CD4-positive, CD25-positive, alpha-beta regulatory T cell (primary cell): ENCODE data around the gene MEGF8. TPM values are rescaled to one million over a fixed set of nuclear protein-coding genes. Genes with fewer than 3 reads are reported as not detected.

Source experiments
- ATAC-seq, 2 donors: fragments of 150-1000 bp; cut with Tn5 transposase; one replicate each; pipeline ENCODE4 v1.10.0; 2021; ENCODE audit warnings: low read depth in 2 of 2, moderate number of reproducible peaks in 2 of 2, moderate library complexity in 1 of 2
- DNase-seq, 3 donors: peaks; one replicate each; pipeline versions ENCODE4 v3.0.0 to v3.0.0-alpha.2; 2012 to 2022; ENCODE audit warnings: mixed read lengths in 1 of 3
- H3K27ac ChIP-seq: one replicate; pipeline ENCODE4 v1.7.0; 2013; ENCODE audit warnings: mild to moderate bottlenecking, low read length; ENCODE audit not compliant: insufficient read depth, poor library complexity, severe bottlenecking
- H3K27me3 ChIP-seq: one replicate; pipeline ENCODE4 v1.7.0; 2013; ENCODE audit warnings: low read length; ENCODE audit not compliant: control insufficient read depth, insufficient read depth
- H3K36me3 ChIP-seq: one replicate; pipeline ENCODE4 v1.7.0; 2013; ENCODE audit warnings: mild to moderate bottlenecking, low read length, moderate library complexity; ENCODE audit not compliant: control insufficient read depth, insufficient read depth
- H3K4me1 ChIP-seq: 2 replicates; pipeline ENCODE4 v1.7.0; 2013; ENCODE audit warnings: mild to moderate bottlenecking, low read length; ENCODE audit not compliant: insufficient read depth, control insufficient read depth, poor library complexity, severe bottlenecking
- H3K4me3 ChIP-seq: one replicate; pipeline ENCODE4 v1.7.0; 2013; ENCODE audit warnings: low read depth, mild to moderate bottlenecking, low read length, moderate library complexity
- H3K9me3 ChIP-seq, 2 experiments: 1 replicate in 1 of 2; 2 replicates in 1 of 2; pipeline ENCODE4 v1.7.0; 2013; ENCODE audit warnings: low read length in 2 of 2, mild to moderate bottlenecking in 1 of 2, moderate library complexity in 1 of 2; ENCODE audit not compliant: control insufficient read depth in 2 of 2
- H3K27ac Mint-ChIP-seq, 3 donors: one replicate each; pipeline ENCODE4 v1.8.0; 2020 to 2022; ENCODE audit warnings: mild to moderate bottlenecking in 3 of 3, mixed read lengths in 3 of 3, moderate library complexity in 2 of 3
- H3K27me3 Mint-ChIP-seq: one replicate; pipeline ENCODE4 v1.8.0; 2022; ENCODE audit warnings: mild to moderate bottlenecking, mixed read lengths
- H3K36me3 Mint-ChIP-seq: one replicate; pipeline ENCODE4 v1.8.0; 2020; ENCODE audit warnings: mixed read lengths
- H3K4me1 Mint-ChIP-seq, 4 donors: one replicate each; pipeline ENCODE4 v1.8.0; 2020 to 2022; ENCODE audit warnings: mixed read lengths in 4 of 4, mild to moderate bottlenecking in 1 of 4
- H3K4me3 Mint-ChIP-seq, 4 donors: one replicate each; pipeline ENCODE4 v1.8.0; 2020 to 2022; ENCODE audit warnings: mild to moderate bottlenecking in 4 of 4, mixed read lengths in 4 of 4, moderate library complexity in 3 of 4
- H3K9me3 Mint-ChIP-seq, 7 donors: one replicate each; pipeline ENCODE4 v1.8.0; 2020 to 2022; ENCODE audit warnings: mixed read lengths in 7 of 7, mild to moderate bottlenecking in 3 of 7, moderate library complexity in 2 of 7
- polyA plus RNA-seq, 4 donors: library from polyadenylated mRNA; unstranded; fragments of 300-500 nt; fragmentation: Illumina TruSeq; gene quantifications; one replicate each; pipeline ENCODE4 v1.2.3, GENCODE V29; 2021
- total RNA-seq: library from RNA; stranded (reverse); gene quantifications from one replicate; pipeline ENCODE4 v1.2.3, GENCODE V29; 2022

MEGF8 gene
- total and polyA plus RNA-seq, 5 donors from 2014 or later, result 0.18 to 6.5 (median 0.22) TPM

- Mint-ChIP-seq H3K4me3 (peak overlapping the region; percentile 86 to 96 (median 90)), H3K4me1 (peaks cover 5 to 42% (median 24%) of the 10 kb centered on the region in 4 donors), H3K36me3 (peaks cover 9% of the 10 kb centered on the region), H3K9me3 (no peaks in the 10 kb centered on the region), H3K27ac (peak overlapping the region; percentile 56 to 92 (median 80)), H3K27me3 (no peaks in the 10 kb centered on the region)
- peaks cover 20% of the 10 kb centered on the region for H3K4me1 ChIP-seq
- peak overlapping the region; percentile 41 for H3K4me3 ChIP-seq
- DNase-seq (no peak), ATAC-seq (no peak)
- peaks cover 5% of the 10 kb centered on the region for H3K36me3 ChIP-seq
- no peaks in the 10 kb centered on the region for H3K27me3 ChIP-seq
- H3K27ac ChIP-seq, result peak overlapping the region; percentile 65
- no peaks in the 10 kb centered on the region for H3K9me3 ChIP-seq
These were observed 77.1 kb downstream of the MEGF8 start for GRCh38 chr19:42402376-42403116.

- H3K4me1 Mint-ChIP-seq, result peaks cover 4 to 39% (median 20%) of the 10 kb centered on the region in 4 donors
- no peak overlapping the region for H3K27ac Mint-ChIP-seq
- H3K4me3 Mint-ChIP-seq, result peak overlapping the region in 2 of 4 donors; percentile 41 to 93
These were observed 78.2 kb downstream of the MEGF8 start for GRCh38 chr19:42403586-42403985.

GRCh38 chr19:42406111-42406510 is 80.7 kb downstream of the MEGF8 start:
- ATAC-seq, result no peak
- Mint-ChIP-seq H3K27ac (no peak overlapping the region), H3K9me3 (peaks cover 0 to 1% (median 0%) of the 10 kb centered on the region in 7 donors)

More at GRCh38 chr19:42403586-42403985, 78.2 kb downstream of the MEGF8 start:
- H3K36me3 ChIP-seq, result peaks cover 9% of the 10 kb centered on the region
- H3K27ac ChIP-seq, result no peak overlapping the region
- H3K4me1 ChIP-seq, result peaks cover 13% of the 10 kb centered on the region
- DNase-seq (no peak), ATAC-seq (no peak)
- Mint-ChIP-seq H3K9me3 (peaks cover 0 to 1% (median 0%) of the 10 kb centered on the region in 7 donors), H3K27me3 (no peaks in the 10 kb centered on the region), H3K36me3 (peaks cover 19% of the 10 kb centered on the region)
- H3K27me3 ChIP-seq, result no peaks in the 10 kb centered on the region
- H3K4me3 ChIP-seq, result no peak overlapping the region
- no peaks in the 10 kb centered on the region for H3K9me3 ChIP-seq

GRCh38 chr19:42407085-42407815 is 81.8 kb downstream of the MEGF8 start:
- ATAC-seq, result no peak

More at GRCh38 chr19:42406111-42406510, 80.7 kb downstream of the MEGF8 start:
- peaks cover 21% of the 10 kb centered on the region for H3K36me3 Mint-ChIP-seq
- Histone ChIP-seq H3K9me3 (no peaks in the 10 kb centered on the region), H3K27me3 (no peaks in the 10 kb centered on the region), H3K36me3 (peaks cover 12% of the 10 kb centered on the region), H3K4me3 (no peak overlapping the region), H3K4me1 (peaks cover 8% of the 10 kb centered on the region), H3K27ac (no peak overlapping the region)
- no peak for DNase-seq
- H3K4me1 Mint-ChIP-seq, result peaks cover 0 to 21% (median 9%) of the 10 kb centered on the region in 4 donors
- H3K4me3 Mint-ChIP-seq, result no peak overlapping the region
- no peaks in the 10 kb centered on the region for H3K27me3 Mint-ChIP-seq

GRCh38 chr19:42407816-42408175 is 82.4 kb downstream of the MEGF8 start:
- H3K36me3 Mint-ChIP-seq, result peaks cover 21% of the 10 kb centered on the region
- no peak overlapping the region for H3K27ac ChIP-seq
- no peak overlapping the region for H3K27ac Mint-ChIP-seq

More at GRCh38 chr19:42407085-42407815, 81.8 kb downstream of the MEGF8 start:
- peaks cover under 1% of the 10 kb centered on the region for H3K4me1 ChIP-seq
- H3K9me3 ChIP-seq, result no peaks in the 10 kb centered on the region
- H3K27ac ChIP-seq, result no peak overlapping the region
- H3K4me3 ChIP-seq, result no peak overlapping the region
- H3K36me3 ChIP-seq, result peaks cover 12% of the 10 kb centered on the region
- H3K36me3 Mint-ChIP-seq, result peaks cover 21% of the 10 kb centered on the region
- H3K27me3 ChIP-seq, result no peaks in the 10 kb centered on the region
- H3K9me3 Mint-ChIP-seq, result peaks cover 0 to 1% (median 0%) of the 10 kb centered on the region in 7 donors
- H3K4me1 Mint-ChIP-seq, result peaks cover 0 to 20% (median 4%) of the 10 kb centered on the region in 4 donors
- no peak overlapping the region for H3K27ac Mint-ChIP-seq
- no peak overlapping the region for H3K4me3 Mint-ChIP-seq
- DNase-seq, result no peak
- no peaks in the 10 kb centered on the region for H3K27me3 Mint-ChIP-seq

GRCh38 chr19:42409477-42409876 is 84.0 kb downstream of the MEGF8 start:
- Mint-ChIP-seq H3K27ac (no peak overlapping the region), H3K9me3 (peaks cover 0 to 1% (median 0%) of the 10 kb centered on the region in 7 donors), H3K4me3 (no peak overlapping the region), H3K36me3 (peaks cover 22% of the 10 kb centered on the region), H3K27me3 (no peaks in the 10 kb centered on the region), H3K4me1 (peaks cover 0 to 23% (median 1%) of the 10 kb centered on the region in 4 donors)
- Histone ChIP-seq H3K4me3 (no peak overlapping the region), H3K4me1 (no peaks in the 10 kb centered on the region), H3K9me3 (no peaks in the 10 kb centered on the region), H3K36me3 (peaks cover 13% of the 10 kb centered on the region), H3K27me3 (no peaks in the 10 kb centered on the region), H3K27ac (no peak overlapping the region)
- ATAC-seq (no peak), DNase-seq (no peak)

More at GRCh38 chr19:42407816-42408175, 82.4 kb downstream of the MEGF8 start:
- Histone ChIP-seq H3K9me3 (no peaks in the 10 kb centered on the region), H3K4me1 (no peaks in the 10 kb centered on the region), H3K4me3 (no peak overlapping the region), H3K36me3 (peaks cover 12% of the 10 kb centered on the region), H3K27me3 (no peaks in the 10 kb centered on the region)
- Mint-ChIP-seq H3K4me3 (no peak overlapping the region), H3K27me3 (no peaks in the 10 kb centered on the region), H3K9me3 (peaks cover 0 to 1% (median 0%) of the 10 kb centered on the region in 7 donors), H3K4me1 (peaks cover 0 to 17% (median under 1%) of the 10 kb centered on the region in 4 donors)
- ATAC-seq (no peak), DNase-seq (no peak)

GRCh38 chr19:42410371-42410770 is 84.9 kb downstream of the MEGF8 start:
- H3K9me3 Mint-ChIP-seq, result peaks cover 0 to 1% (median 0%) of the 10 kb centered on the region in 7 donors
- H3K36me3 Mint-ChIP-seq, result peaks cover 18% of the 10 kb centered on the region
- H3K4me1 ChIP-seq, result no peaks in the 10 kb centered on the region

More at GRCh38 chr19:42410371-42410770, 84.9 kb downstream of the MEGF8 start:
- Histone ChIP-seq H3K27me3 (no peaks in the 10 kb centered on the region), H3K9me3 (no peaks in the 10 kb centered on the region), H3K36me3 (peaks cover 18% of the 10 kb centered on the region), H3K27ac (no peak overlapping the region), H3K4me3 (no peak overlapping the region)
- peaks cover 0 to 23% (median 1%) of the 10 kb centered on the region in 4 donors for H3K4me1 Mint-ChIP-seq
- no peaks in the 10 kb centered on the region for H3K27me3 Mint-ChIP-seq
- ATAC-seq (no peak), DNase-seq (no peak)
- H3K4me3 Mint-ChIP-seq, result no peak overlapping the region
- no peak overlapping the region for H3K27ac Mint-ChIP-seq
